ENCODE measurements around the gene DHX38.
"Not testable (repeated sequence)": the region's sequence is repeated elsewhere in the genome, so short reads cannot be mapped to it uniquely, and the experiment has no call there.

The DHX38 gene

GRCh38 chr16:72049110-72049509 is 44.5 kb upstream of the DHX38 start:
- Histone ChIP-seq H3K9ac (ENCODE audit: low read depth, low read length, poor library complexity, severe bottlenecking) (no peak overlapping the region), H3K4me2 (ENCODE audit: low read depth, low read length, poor library complexity, severe bottlenecking) (no peak overlapping the region), H3K4me1 (ENCODE audit: insufficient read depth, low read length, poor library complexity, severe bottlenecking) (no peaks in the 10 kb centered on the region), H3K36me3 (ENCODE audit: insufficient read depth, low read length) (no peaks in the 10 kb centered on the region), H3K4me3 (ENCODE audit: low read length, poor library complexity, severe bottlenecking) (no peak overlapping the region), H4K20me1 (ENCODE audit: insufficient read depth, low read length, poor library complexity, severe bottlenecking) (no peaks in the 10 kb centered on the region), H3K79me2 (ENCODE audit: insufficient read depth, low read length) (no peaks in the 10 kb centered on the region), H3F3A (ENCODE audit: low read depth) (no peaks in the 10 kb centered on the region), H3K9me2 (replicated peaks; ENCODE audit: low read depth, low read length) (no peaks in the 10 kb centered on the region), H3K27me3 (ENCODE audit: insufficient read depth, low read length, poor library complexity, severe bottlenecking) (no peaks in the 10 kb centered on the region), H3K9me3 (ENCODE audit: insufficient read depth, low read depth, low read length) (no peaks in the 10 kb centered on the region), H2AFZ (ENCODE audit: low read length) (no peak overlapping the region)
- no peak for TF ChIP-seq EZH2phosphoT487 (IDR thresholded peaks at IDR 0.05; ENCODE audit: borderline replicate concordance)
- no peak for TF ChIP-seq CTCF (conservative IDR thresholded peaks at IDR 0.05; ENCODE audit: low read length)

- Histone ChIP-seq H2AFZ (ENCODE audit: low read length) (no peak overlapping the region), H3K4me1 (ENCODE audit: insufficient read depth, low read length, poor library complexity, severe bottlenecking) (no peaks in the 10 kb centered on the region), H3K27me3 (ENCODE audit: insufficient read depth, low read length, poor library complexity, severe bottlenecking) (no peaks in the 10 kb centered on the region), H3K9ac (ENCODE audit: low read depth, low read length, poor library complexity, severe bottlenecking) (no peak overlapping the region), H3K9me2 (replicated peaks; ENCODE audit: low read depth, low read length) (no peaks in the 10 kb centered on the region), H4K20me1 (ENCODE audit: insufficient read depth, low read length, poor library complexity, severe bottlenecking) (no peaks in the 10 kb centered on the region), H3F3A (ENCODE audit: low read depth) (no peaks in the 10 kb centered on the region), H3K36me3 (ENCODE audit: insufficient read depth, low read length) (no peaks in the 10 kb centered on the region), H3K4me3 (ENCODE audit: low read length, poor library complexity, severe bottlenecking) (no peak overlapping the region), H3K4me2 (ENCODE audit: low read depth, low read length, poor library complexity, severe bottlenecking) (no peak overlapping the region), H3K79me2 (ENCODE audit: insufficient read depth, low read length) (no peaks in the 10 kb centered on the region), H3K9me3 (ENCODE audit: insufficient read depth, low read depth, low read length) (no peaks in the 10 kb centered on the region)
- TF ChIP-seq CTCF (conservative IDR thresholded peaks at IDR 0.05; ENCODE audit: low read length) (no peak), EZH2phosphoT487 (IDR thresholded peaks at IDR 0.05; ENCODE audit: borderline replicate concordance) (no peak)
Measured at GRCh38 chr16:72050769-72051464, 42.7 kb upstream of the DHX38 start.

- Histone ChIP-seq H3K9ac (ENCODE audit: low read depth, low read length, poor library complexity, severe bottlenecking) (no peak overlapping the region), H3K4me2 (ENCODE audit: low read depth, low read length, poor library complexity, severe bottlenecking) (no peak overlapping the region), H4K20me1 (ENCODE audit: insufficient read depth, low read length, poor library complexity, severe bottlenecking) (no peaks in the 10 kb centered on the region), H3K36me3 (ENCODE audit: insufficient read depth, low read length) (no peaks in the 10 kb centered on the region), H3K27me3 (ENCODE audit: insufficient read depth, low read length, poor library complexity, severe bottlenecking) (no peaks in the 10 kb centered on the region), H2AFZ (ENCODE audit: low read length) (no peak overlapping the region), H3F3A (ENCODE audit: low read depth) (no peaks in the 10 kb centered on the region), H3K4me1 (ENCODE audit: insufficient read depth, low read length, poor library complexity, severe bottlenecking) (no peaks in the 10 kb centered on the region), H3K9me3 (ENCODE audit: insufficient read depth, low read depth, low read length) (no peaks in the 10 kb centered on the region), H3K4me3 (ENCODE audit: low read length, poor library complexity, severe bottlenecking) (no peak overlapping the region), H3K9me2 (replicated peaks; ENCODE audit: low read depth, low read length) (no peaks in the 10 kb centered on the region), H3K79me2 (ENCODE audit: insufficient read depth, low read length) (no peaks in the 10 kb centered on the region)
- TF ChIP-seq EZH2phosphoT487 (IDR thresholded peaks at IDR 0.05; ENCODE audit: borderline replicate concordance): no peak
- no peak for TF ChIP-seq CTCF (conservative IDR thresholded peaks at IDR 0.05; ENCODE audit: low read length)
Measured at GRCh38 chr16:72051818-72052217, 41.8 kb upstream of the DHX38 start.

- H3K36me3 ChIP-seq (ENCODE audit: insufficient read depth, low read length); H3F3A ChIP-seq (ENCODE audit: low read depth); H3K4me2 ChIP-seq (ENCODE audit: low read depth, low read length, poor library complexity, severe bottlenecking); H2AFZ ChIP-seq (ENCODE audit: low read length); H3K9ac ChIP-seq (ENCODE audit: low read depth, low read length, poor library complexity, severe bottlenecking); H3K79me2 ChIP-seq (ENCODE audit: insufficient read depth, low read length); H4K20me1 ChIP-seq (ENCODE audit: insufficient read depth, low read length, poor library complexity, severe bottlenecking); H3K4me1 ChIP-seq (ENCODE audit: insufficient read depth, low read length, poor library complexity, severe bottlenecking); H3K4me3 ChIP-seq (ENCODE audit: low read length, poor library complexity, severe bottlenecking); H3K9me2 ChIP-seq (replicated peaks; ENCODE audit: low read depth, low read length); H3K9me3 ChIP-seq (ENCODE audit: insufficient read depth, low read depth, low read length); H3K27me3 ChIP-seq (ENCODE audit: insufficient read depth, low read length, poor library complexity, severe bottlenecking): not testable (repeated sequence)
Measured at GRCh38 chr16:72054254-72054847, 39.3 kb upstream of the DHX38 start, which contains the start of gene HP. Gene HP (plus strand): TSS chr16:72054505. CDS start chr16:72054653, 148 bp downstream.

Measured in Loucy (cell line).